ENCODE results near the gene ZDHHC21.

GRCh38 chr9:14674630-14675029 is 18.6 kb downstream of the ZDHHC21 start:
- no peak for TF ChIP-seq POLR2A (IDR thresholded peaks at IDR 0.05)
- TF ChIP-seq CTCF (IDR thresholded peaks at IDR 0.05) = no peak

Data from thyroid gland (tissue), 4 donors.